HG03095 (cell line): ENCODE results near the gene MGAT2.
"Not testable (repeated sequence)": the region's sequence is repeated elsewhere in the genome, so short reads cannot be mapped to it uniquely, and the experiment has no call there.

Experiments used
- ATAC-seq: cut with Tn5 transposase; IDR thresholded peaks from one replicate; pipeline ENCODE4 v1.9.1; 2021; ENCODE audit warnings: moderate library complexity; ENCODE audit not compliant: unreplicated experiment

MGAT2 gene

DNA sequence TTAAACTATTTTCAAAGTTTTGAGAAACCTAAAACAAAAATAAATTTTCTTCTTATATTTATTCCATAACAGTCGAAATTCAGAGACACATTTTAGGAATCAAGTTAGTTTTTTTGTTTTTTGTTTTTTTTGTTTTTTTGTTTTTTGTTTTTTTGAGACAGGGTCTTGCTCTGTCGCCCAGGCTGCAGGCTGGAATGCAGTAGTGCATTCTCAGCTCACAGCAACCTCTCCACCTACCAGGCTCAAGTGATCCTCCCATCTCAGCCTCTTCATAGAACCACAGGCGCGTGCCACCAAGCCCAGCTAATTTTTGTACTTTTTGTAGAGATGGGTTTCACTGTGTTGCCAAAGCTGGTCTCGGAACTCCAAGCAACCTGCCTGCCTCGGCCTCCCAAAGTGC is 32.9 kb downstream of the MGAT2 start:
- no peak for ATAC-seq

DNA sequence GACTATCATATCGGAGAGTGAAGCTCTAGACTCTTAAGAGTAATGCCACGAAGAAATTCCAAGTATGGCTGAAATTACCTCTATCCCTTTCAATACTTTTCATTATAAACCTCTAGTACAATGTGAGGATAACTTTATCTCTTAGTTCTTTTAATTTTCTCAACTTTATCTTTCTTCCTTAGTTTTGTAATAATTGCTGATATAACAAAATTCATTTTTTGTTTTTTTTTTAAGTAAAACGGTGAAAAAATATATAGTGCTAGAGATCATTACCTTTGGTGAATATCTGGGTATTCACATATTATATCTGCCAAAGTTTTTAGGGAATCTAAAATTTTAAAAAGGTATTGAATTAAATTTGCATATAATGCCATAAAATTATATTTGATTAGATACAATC is 33.9 kb downstream of the MGAT2 start:
- ATAC-seq: no peak

DNA sequence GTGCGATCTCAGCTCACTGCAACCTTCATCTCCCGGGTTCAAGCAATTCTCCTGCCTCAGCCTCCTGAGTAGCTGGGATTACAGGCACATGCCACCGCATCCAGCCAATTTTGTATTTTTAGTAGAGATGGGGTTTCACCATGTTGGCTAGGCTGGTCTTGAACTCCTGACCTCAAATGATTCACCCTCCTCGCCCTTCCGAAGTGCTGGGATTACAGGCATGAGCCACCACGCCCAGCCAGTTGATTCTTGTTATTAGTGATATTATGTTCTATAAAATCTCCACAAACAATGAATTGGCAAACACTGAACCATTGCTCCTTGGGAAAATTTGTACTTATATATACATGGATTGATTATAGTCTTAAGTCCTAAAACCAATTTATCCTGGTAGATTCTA is 36.9 kb downstream of the MGAT2 start:
- not testable (repeated sequence) for ATAC-seq

DNA sequence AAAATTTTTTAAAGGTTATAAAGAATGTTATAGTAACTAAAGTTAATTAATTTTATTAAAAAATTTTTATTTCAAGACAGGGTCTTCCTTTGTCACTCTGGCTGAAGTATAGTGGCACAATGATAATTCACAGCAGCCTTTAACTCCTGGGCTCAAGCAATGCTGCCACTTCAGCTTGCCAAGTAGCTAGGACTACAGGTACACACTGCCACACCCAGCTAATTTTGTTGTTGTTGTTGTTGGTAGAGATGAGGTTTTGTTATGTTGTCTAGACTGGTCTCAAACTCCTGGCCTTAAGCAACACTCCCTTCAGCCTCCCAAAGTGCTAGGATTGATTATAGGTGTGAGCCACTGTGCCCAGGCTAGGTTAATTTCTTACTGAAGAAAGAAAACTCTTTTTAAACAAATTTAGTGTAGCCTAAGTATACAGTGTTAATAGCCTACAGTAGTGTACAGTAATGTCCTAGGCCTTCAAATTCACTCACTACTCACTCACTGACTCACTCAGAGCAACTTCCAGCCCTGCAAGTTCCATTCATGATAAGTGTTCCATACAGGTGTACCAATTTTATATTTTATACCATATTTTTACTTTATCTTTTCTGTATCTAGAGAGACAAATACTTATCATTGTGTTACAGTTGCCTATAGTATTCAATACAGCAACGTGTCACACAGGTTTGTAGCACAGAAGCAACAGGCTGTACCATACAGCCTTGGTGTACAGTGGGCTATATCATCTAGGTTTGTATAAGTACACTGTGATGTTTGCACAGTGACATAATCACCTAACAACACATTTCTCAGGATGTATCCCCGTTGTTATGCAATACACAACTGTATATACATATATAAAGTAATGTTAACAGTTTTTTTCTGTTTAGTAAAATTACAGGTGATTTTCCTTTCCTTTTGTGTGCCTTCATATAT is 39.2 kb downstream of the MGAT2 start:
- ATAC-seq: no peak

DNA sequence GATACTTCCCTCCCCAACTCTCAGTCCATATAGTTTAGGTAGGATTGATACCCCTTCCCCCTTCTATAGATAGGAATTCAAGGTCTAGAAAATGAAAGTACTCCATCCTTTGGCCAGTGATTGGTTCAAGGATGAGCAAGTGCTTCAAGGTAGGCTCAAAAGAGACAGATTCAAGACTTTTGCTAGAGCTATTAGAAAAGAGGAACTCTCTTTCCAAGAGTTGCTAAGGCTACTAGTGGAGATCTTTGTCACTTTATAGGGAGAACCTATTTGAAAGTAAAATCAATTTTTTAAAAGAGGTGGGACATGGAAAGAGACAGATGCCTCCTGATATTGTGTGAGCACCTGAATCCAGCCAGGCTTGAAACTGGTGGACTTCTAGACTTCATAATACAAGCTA is 49.9 kb downstream of the MGAT2 start:
- ATAC-seq: no peak
